Rectal smooth muscle tissue (tissue), 1 donor: ENCODE data around the gene FFAR2.

Source experiments
- H3K27ac ChIP-seq: one replicate; pipeline ENCODE4 v1.7.0; 2013; ENCODE audit warnings: low read depth, low read length, inconsistent platforms
- H3K27me3 ChIP-seq: one replicate; pipeline ENCODE4 v1.7.0; 2013; ENCODE audit warnings: low read length; ENCODE audit not compliant: control insufficient read depth, insufficient read depth
- H3K36me3 ChIP-seq: one replicate; pipeline ENCODE4 v1.7.0; 2013; ENCODE audit warnings: low read length; ENCODE audit not compliant: control insufficient read depth, insufficient read depth
- H3K4me1 ChIP-seq: one replicate; pipeline ENCODE4 v1.7.0; 2013; ENCODE audit warnings: low read length; ENCODE audit not compliant: control insufficient read depth, insufficient read depth
- H3K4me3 ChIP-seq: one replicate; pipeline ENCODE4 v1.7.0; 2013; ENCODE audit warnings: low read length
- H3K9ac ChIP-seq: one replicate; pipeline ENCODE4 v1.7.0; 2013; ENCODE audit warnings: low read length

Gene FFAR2

GRCh38 chr19:35445826-35446593 is 2.0 kb upstream of the FFAR2 start:
- Histone ChIP-seq H3K36me3 (no peaks in the 10 kb centered on the region), H3K4me1 (no peaks in the 10 kb centered on the region), H3K9ac (no peak overlapping the region), H3K27ac (no peak overlapping the region), H3K27me3 (no peaks in the 10 kb centered on the region), H3K4me3 (no peak overlapping the region)

GRCh38 chr19:35449359-35450043 is 1.4 kb downstream of the FFAR2 start:
- H3K4me3 ChIP-seq, result no peak overlapping the region
- H3K4me1 ChIP-seq, result no peaks in the 10 kb centered on the region
- no peaks in the 10 kb centered on the region for H3K27me3 ChIP-seq
- H3K27ac ChIP-seq, result no peak overlapping the region
- no peaks in the 10 kb centered on the region for H3K36me3 ChIP-seq
- no peak overlapping the region for H3K9ac ChIP-seq

GRCh38 chr19:35451338-35452096 is 3.5 kb downstream of the FFAR2 start:
- no peaks in the 10 kb centered on the region for H3K36me3 ChIP-seq
- H3K4me1 ChIP-seq, result no peaks in the 10 kb centered on the region
- H3K9ac ChIP-seq, result no peak overlapping the region
- no peak overlapping the region for H3K27ac ChIP-seq
- H3K4me3 ChIP-seq, result no peak overlapping the region
- no peaks in the 10 kb centered on the region for H3K27me3 ChIP-seq

- Histone ChIP-seq H3K36me3 (no peaks in the 10 kb centered on the region), H3K9ac (no peak overlapping the region), H3K27ac (no peak overlapping the region), H3K4me3 (no peak overlapping the region), H3K4me1 (no peaks in the 10 kb centered on the region), H3K27me3 (no peaks in the 10 kb centered on the region)
Observed at GRCh38 chr19:35454663-35455062, 6.6 kb downstream of the FFAR2 start.

GRCh38 chr19:35455616-35456201 is 7.7 kb downstream of the FFAR2 start:
- Histone ChIP-seq H3K9ac (no peak overlapping the region), H3K36me3 (no peaks in the 10 kb centered on the region), H3K4me3 (no peak overlapping the region), H3K27ac (no peak overlapping the region), H3K27me3 (no peaks in the 10 kb centered on the region), H3K4me1 (no peaks in the 10 kb centered on the region)

GRCh38 chr19:35457173-35457572 is 9.1 kb downstream of the FFAR2 start:
- Histone ChIP-seq H3K4me1 (no peaks in the 10 kb centered on the region), H3K36me3 (no peaks in the 10 kb centered on the region), H3K27me3 (no peaks in the 10 kb centered on the region), H3K27ac (no peak overlapping the region), H3K4me3 (no peak overlapping the region), H3K9ac (no peak overlapping the region)

GRCh38 chr19:35458192-35458591 is 10.1 kb downstream of the FFAR2 start:
- H3K36me3 ChIP-seq, result no peaks in the 10 kb centered on the region
- H3K27me3 ChIP-seq, result no peaks in the 10 kb centered on the region
- no peak overlapping the region for H3K27ac ChIP-seq
- no peak overlapping the region for H3K4me3 ChIP-seq
- H3K9ac ChIP-seq, result no peak overlapping the region
- H3K4me1 ChIP-seq, result no peaks in the 10 kb centered on the region

GRCh38 chr19:35458731-35459391 is 10.8 kb downstream of the FFAR2 start:
- H3K27me3 ChIP-seq, result no peaks in the 10 kb centered on the region
- no peak overlapping the region for H3K9ac ChIP-seq
- H3K36me3 ChIP-seq, result no peaks in the 10 kb centered on the region
- no peaks in the 10 kb centered on the region for H3K4me1 ChIP-seq
- H3K27ac ChIP-seq, result no peak overlapping the region
- no peak overlapping the region for H3K4me3 ChIP-seq

- Histone ChIP-seq H3K4me3 (no peak overlapping the region), H3K4me1 (no peaks in the 10 kb centered on the region), H3K9ac (no peak overlapping the region), H3K27ac (no peak overlapping the region), H3K36me3 (no peaks in the 10 kb centered on the region), H3K27me3 (no peaks in the 10 kb centered on the region)
Observed at GRCh38 chr19:35459414-35460082, 11.5 kb downstream of the FFAR2 start.

- Histone ChIP-seq H3K27me3 (no peaks in the 10 kb centered on the region), H3K4me1 (no peaks in the 10 kb centered on the region)
Observed at GRCh38 chr19:35460608-35461007, 12.6 kb downstream of the FFAR2 start.

GRCh38 chr19:35461060-35461459 is 13.0 kb downstream of the FFAR2 start:
- no peaks in the 10 kb centered on the region for H3K27me3 ChIP-seq
- H3K27ac ChIP-seq, result no peak overlapping the region
- no peak overlapping the region for H3K9ac ChIP-seq
- H3K4me3 ChIP-seq, result no peak overlapping the region
- no peaks in the 10 kb centered on the region for H3K36me3 ChIP-seq
- no peaks in the 10 kb centered on the region for H3K4me1 ChIP-seq

More at GRCh38 chr19:35460608-35461007, 12.6 kb downstream of the FFAR2 start:
- Histone ChIP-seq H3K27ac (no peak overlapping the region), H3K4me3 (no peak overlapping the region), H3K36me3 (no peaks in the 10 kb centered on the region), H3K9ac (no peak overlapping the region)
